Loucy (cell line): ENCODE data around the gene WDHD1.

Experiments
- CTCF ChIP-seq: fragments of 200-600 bp; sonication (generic); conservative IDR thresholded peaks from 2 replicates; pipeline ENCODE4 v1.5.1; 2014; ENCODE audit warnings: mild to moderate bottlenecking, antibody characterized with exemption, low read length
- EZH2phosphoT487 ChIP-seq: fragments of 200-600 bp; IDR thresholded peaks from 2 replicates; pipeline ENCODE4 v1.6.1; 2018; ENCODE audit warnings: antibody characterized with exemption, mild to moderate bottlenecking, moderate library complexity, borderline replicate concordance

GRCh38 chr14:55075628-55076175 is 48.8 kb upstream of the WDHD1 start:
- no peak for TF ChIP-seq CTCF
- no peak for TF ChIP-seq EZH2phosphoT487
